ENCODE results near the gene UBE2H.

- TF ChIP-seq CTCF (conservative IDR thresholded peaks at IDR 0.05; ENCODE audit: low read depth, low read length) (no peak), EZH2 (IDR thresholded peaks at IDR 0.05; ENCODE audit: borderline replicate concordance, low read depth, low read length, poor library complexity, severe bottlenecking) (no peak)
Measured at GRCh38 chr7:129923709-129924108, 29.1 kb downstream of the UBE2H start.

Measured in A673 (cell line).